HepG2 (cell line): ENCODE data around the gene STAT1. TPM values are rescaled to one million over a fixed set of nuclear protein-coding genes. Genes with fewer than 3 reads are reported as not detected.

Source experiments
- FIP1L1 ChIP-seq: fragments of 200-400 bp; formaldehyde crosslinking; IDR thresholded peaks from 2 replicates; pipeline ENCODE4 v1.6.1; 2018; ENCODE audit warnings: low read depth, mild to moderate bottlenecking, low read length, moderate library complexity, borderline replicate concordance; ENCODE audit not compliant: insufficient read depth
- FOSL2 ChIP-seq: sonication (generic); formaldehyde crosslinking; IDR thresholded peaks from 2 replicates; pipeline ENCODE4 v1.4.0; 2020; ENCODE audit warnings: missing genetic modification reagents
- FOXJ3 ChIP-seq: sonication (generic); formaldehyde crosslinking; IDR thresholded peaks from 2 replicates; pipeline ENCODE4 v1.4.0; 2020; ENCODE audit warnings: missing genetic modification reagents, mild to moderate bottlenecking, borderline replicate concordance
- KAT7 ChIP-seq: IDR thresholded peaks from 2 replicates; pipeline ENCODE4 v1.6.1; 2018; ENCODE audit warnings: borderline replicate concordance, missing compliant biosample characterization
- MYNN ChIP-seq: sonication (generic); formaldehyde crosslinking; IDR thresholded peaks from 2 replicates; pipeline ENCODE4 v1.4.0; 2020; ENCODE audit warnings: mild to moderate bottlenecking, low read depth, missing genetic modification reagents
- PAX8 ChIP-seq: sonication (generic); formaldehyde crosslinking; IDR thresholded peaks from 2 replicates; pipeline ENCODE4 v1.8.0; 2022; ENCODE audit warnings: mild to moderate bottlenecking, missing genetic modification reagents, borderline replicate concordance
- PPARG ChIP-seq: conservative IDR thresholded peaks from 2 replicates; pipeline ENCODE4 v1.6.1; 2016; ENCODE audit warnings: missing biosample characterization, missing genetic modification reagents
- SOX13 ChIP-seq, 3 experiments: fragments of 450-650 bp in 1 of 3; sonication (generic) in 1 of 3; formaldehyde crosslinking in 1 of 3; IDR thresholded peaks in 2 of 3; conservative IDR thresholded peaks in 1 of 3; 2 replicates each; pipeline versions ENCODE4 v1.5.0 to v1.6.1; 2016 to 2020; ENCODE audit warnings: antibody characterized with exemption in 1 of 3, mild to moderate bottlenecking in 1 of 3, missing compliant biosample characterization in 1 of 3, missing genetic modification reagents in 1 of 3, moderate library complexity in 1 of 3
- SSRP1 ChIP-seq: IDR thresholded peaks from 2 replicates; pipeline ENCODE4 v1.6.1; 2016; ENCODE audit warnings: control low read depth
- UBTF ChIP-seq: sonication (generic); formaldehyde crosslinking; IDR thresholded peaks from 2 replicates; pipeline ENCODE4 v1.4.0; 2020; ENCODE audit warnings: mild to moderate bottlenecking, missing genetic modification reagents
- ZBTB7B ChIP-seq: sonication (generic); formaldehyde crosslinking; IDR thresholded peaks from 2 replicates; pipeline ENCODE4 v1.4.0; 2020; ENCODE audit warnings: missing genetic modification reagents
- ZNF18 ChIP-seq: sonication (generic); formaldehyde crosslinking; IDR thresholded peaks from 2 replicates; pipeline ENCODE4 v1.8.0; 2022; ENCODE audit warnings: mild to moderate bottlenecking, missing genetic modification reagents; ENCODE audit not compliant: insufficient replicate concordance
- ZNF333 ChIP-seq: sonication (generic); formaldehyde crosslinking; IDR thresholded peaks from 2 replicates; pipeline ENCODE4 v1.4.0; 2020; ENCODE audit warnings: mild to moderate bottlenecking, missing genetic modification reagents, borderline replicate concordance
- ZNF432 ChIP-seq: sonication (generic); formaldehyde crosslinking; IDR thresholded peaks from 2 replicates; pipeline ENCODE4 v1.5.0; 2020; ENCODE audit warnings: missing genetic modification reagents, mild to moderate bottlenecking, borderline replicate concordance
- ZNF576 ChIP-seq: sonication (generic); formaldehyde crosslinking; IDR thresholded peaks from 2 replicates; pipeline ENCODE4 v1.4.0; 2020; ENCODE audit warnings: mild to moderate bottlenecking, missing genetic modification reagents
- ZNF609 ChIP-seq: sonication (generic); formaldehyde crosslinking; IDR thresholded peaks from 2 replicates; pipeline ENCODE4 v1.4.0; 2020; ENCODE audit warnings: mild to moderate bottlenecking, missing genetic modification reagents, borderline replicate concordance
- ZNF75D ChIP-seq: sonication (generic); formaldehyde crosslinking; IDR thresholded peaks from 2 replicates; pipeline ENCODE4 v1.8.1; 2023; ENCODE audit warnings: missing genetic modification reagents, mild to moderate bottlenecking, borderline replicate concordance
- ZNF839 ChIP-seq: sonication (generic); formaldehyde crosslinking; IDR thresholded peaks from 2 replicates; pipeline ENCODE4 v1.4.0; 2020; ENCODE audit warnings: missing genetic modification reagents, mild to moderate bottlenecking, borderline replicate concordance
- ZNF891 ChIP-seq: sonication (generic); formaldehyde crosslinking; IDR thresholded peaks from 2 replicates; pipeline ENCODE4 v1.5.0; 2020; ENCODE audit warnings: mild to moderate bottlenecking, missing genetic modification reagents
- ZZZ3 ChIP-seq: sonication (generic); formaldehyde crosslinking; IDR thresholded peaks from 2 replicates; pipeline ENCODE4 v1.4.0; 2020; ENCODE audit warnings: missing genetic modification reagents, mild to moderate bottlenecking, borderline replicate concordance
- polyA plus RNA-seq, 8 experiments: library from polyadenylated mRNA; depleted of rRNA in 3 of 8; stranded (reverse) in 7 of 8; unstranded in 1 of 8; fragments of >200 nt; fragmentation: Illumina TruSeq in 4 of 8; extraction: Trizol in 4 of 8; gene quantifications; 2 replicates each; pipeline versions ENCODE4 v1.2.1 to v1.2.3, GENCODE V29; 2011 to 2016; ENCODE audit warnings: low read depth in 4 of 8, missing spikeins in 1 of 8, mixed read lengths in 1 of 8; ENCODE audit not compliant: insufficient read depth in 1 of 8
- total RNA-seq, 5 experiments: library from RNA; depleted of rRNA; stranded (reverse); fragments of >200 nt; fragmentation: Illumina TruSeq; extraction: Trizol; gene quantifications; 2 replicates each; pipeline ENCODE4 v1.2.3, GENCODE V29; 2016; ENCODE audit warnings: low read depth in 1 of 5

The STAT1 gene
- total and polyA plus RNA-seq, 2 of the 13 experiments (the other 11 are each of a cell fraction or from before 2014, with no cell fraction given): 21.8 to 59.6 TPM

- TF ChIP-seq UBTF (CRISPR knock-in tag) (no peak), PPARG (peak; percentile 52), ZNF75D (CRISPR knock-in tag) (no peak), ZNF609 (CRISPR knock-in tag) (no peak), FOSL2 (CRISPR knock-in tag) (peak; percentile 97), SSRP1 (no peak), ZNF891 (CRISPR knock-in tag) (no peak), ZNF839 (CRISPR knock-in tag) (no peak), SOX13 (IDR thresholded peaks at IDR 0.05) (no peak), SOX13 (CRISPR knock-in tag; conservative IDR thresholded peaks at IDR 0.05 in 1 of 2, IDR thresholded peaks at IDR 0.05 in 1 of 2) (0 out of 4 replicates have a peak, but pooled peaks of 1 of the 2 experiments have one; percentile 24), PAX8 (CRISPR knock-in tag) (no peak), ZNF333 (CRISPR knock-in tag) (no peak), ZZZ3 (no peak), MYNN (CRISPR knock-in tag) (no peak), ZNF432 (CRISPR knock-in tag) (no peak), ZNF18 (CRISPR knock-in tag) (no peak), KAT7 (CRISPR knock-in tag) (no peak), ZBTB7B (no peak), FIP1L1 (no peak), FOXJ3 (CRISPR knock-in tag) (no peak), ZNF576 (no peak)
Measured at GRCh38 chr2:191041418-191042161, 27.6 kb upstream of the STAT1 start (continued).
